HepG2 (cell line): ENCODE data around the gene PIEZO2.

ENCODE experiments used
- CTCF ChIP-seq: sonication (generic); formaldehyde crosslinking; IDR thresholded peaks from 2 replicates; pipeline ENCODE4 v1.5.0; 2020; ENCODE audit warnings: mild to moderate bottlenecking, missing genetic modification reagents, moderate library complexity
- MXI1 ChIP-seq: IDR thresholded peaks from 3 replicates; pipeline ENCODE4 v1.6.1; 2012; ENCODE audit warnings: low read depth, low read length, inconsistent platforms, borderline replicate concordance
- MYC ChIP-seq: sonication (generic); formaldehyde crosslinking; IDR thresholded peaks from 2 replicates; pipeline ENCODE4 v1.9.0; 2021; ENCODE audit warnings: missing genetic modification reagents, borderline replicate concordance
- PHF20 ChIP-seq: sonication (generic); formaldehyde crosslinking; IDR thresholded peaks from 2 replicates; pipeline ENCODE4 v1.5.0; 2020; ENCODE audit warnings: mild to moderate bottlenecking, missing genetic modification reagents
- RBFOX2 ChIP-seq: fragments of 200-400 bp; formaldehyde crosslinking; IDR thresholded peaks from 2 replicates; pipeline ENCODE4 v1.6.1; 2017; ENCODE audit warnings: low read depth, mild to moderate bottlenecking, low read length
- RXRA ChIP-seq: sonication (generic); formaldehyde crosslinking; IDR thresholded peaks from 2 replicates; pipeline ENCODE4 v1.5.1; 2020; ENCODE audit warnings: missing genetic modification reagents
- SIX1 ChIP-seq: sonication (generic); formaldehyde crosslinking; IDR thresholded peaks from 2 replicates; pipeline ENCODE4 v1.4.0; 2020; ENCODE audit warnings: missing genetic modification reagents, borderline replicate concordance
- ZBTB7A ChIP-seq: sonication (generic); formaldehyde crosslinking; IDR thresholded peaks from 2 replicates; pipeline ENCODE4 v1.8.0; 2022; ENCODE audit warnings: mild to moderate bottlenecking, missing genetic modification reagents
- ZNF776 ChIP-seq: sonication (generic); formaldehyde crosslinking; IDR thresholded peaks from 2 replicates; pipeline ENCODE4 v1.4.0; 2020; ENCODE audit warnings: mild to moderate bottlenecking, missing genetic modification reagents
- ZSCAN20 ChIP-seq: sonication (generic); formaldehyde crosslinking; IDR thresholded peaks from 2 replicates; pipeline ENCODE4 v1.4.0; 2020; ENCODE audit warnings: missing genetic modification reagents, mild to moderate bottlenecking, borderline replicate concordance
- TF ChIP-seq, protein P1 (sequence below): sonication (generic); formaldehyde crosslinking; IDR thresholded peaks from 2 replicates; pipeline ENCODE4 v1.5.0; 2020; ENCODE audit warnings: missing genetic modification reagents
- TF ChIP-seq, protein P2 (sequence below): IDR thresholded peaks from 2 replicates; pipeline ENCODE4 v1.6.1; 2012; ENCODE audit warnings: inconsistent platforms

DNA sequence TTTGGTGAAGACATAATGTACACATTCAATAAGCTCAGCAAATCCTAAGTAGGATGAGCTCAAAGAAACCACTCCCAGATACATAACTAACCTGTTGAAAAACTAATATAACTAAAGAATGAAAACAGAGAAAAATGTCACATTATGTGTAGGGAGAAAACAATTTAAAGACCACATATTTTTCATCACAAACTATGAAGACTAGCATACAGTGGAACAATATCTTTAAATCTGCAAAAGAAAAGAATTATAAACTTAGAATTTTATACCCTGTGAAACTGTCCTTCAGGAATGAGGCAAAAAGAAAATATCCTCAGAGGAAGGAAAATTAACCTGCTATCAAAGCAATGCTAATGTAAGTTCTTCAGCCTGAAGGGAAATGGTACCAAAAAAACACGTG is 151.5 kb downstream of the PIEZO2 start:
- TF ChIP-seq MXI1 (no peak), ZBTB7A (CRISPR knock-in tag) (no peak), RBFOX2 (no peak), RXRA (CRISPR knock-in tag) (no peak), PHF20 (CRISPR knock-in tag) (no peak), MYC (CRISPR knock-in tag) (no peak), CTCF (CRISPR knock-in tag) (no peak), SIX1 (CRISPR knock-in tag) (no peak), ZNF776 (CRISPR knock-in tag) (no peak), ZSCAN20 (no peak)
- TF ChIP-seq, protein P1, sequence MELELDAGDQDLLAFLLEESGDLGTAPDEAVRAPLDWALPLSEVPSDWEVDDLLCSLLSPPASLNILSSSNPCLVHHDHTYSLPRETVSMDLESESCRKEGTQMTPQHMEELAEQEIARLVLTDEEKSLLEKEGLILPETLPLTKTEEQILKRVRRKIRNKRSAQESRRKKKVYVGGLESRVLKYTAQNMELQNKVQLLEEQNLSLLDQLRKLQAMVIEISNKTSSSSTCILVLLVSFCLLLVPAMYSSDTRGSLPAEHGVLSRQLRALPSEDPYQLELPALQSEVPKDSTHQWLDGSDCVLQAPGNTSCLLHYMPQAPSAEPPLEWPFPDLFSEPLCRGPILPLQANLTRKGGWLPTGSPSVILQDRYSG (CRISPR knock-in tag): no peak
- TF ChIP-seq, protein P2, sequence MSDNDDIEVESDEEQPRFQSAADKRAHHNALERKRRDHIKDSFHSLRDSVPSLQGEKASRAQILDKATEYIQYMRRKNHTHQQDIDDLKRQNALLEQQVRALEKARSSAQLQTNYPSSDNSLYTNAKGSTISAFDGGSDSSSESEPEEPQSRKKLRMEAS: no peak
